Measurements from ENCODE around the gene TNF. TPM values are rescaled to one million over a fixed set of nuclear protein-coding genes. Genes with fewer than 3 reads are reported as not detected.

TNF gene
- total RNA-seq, 1 experiment from 2014 or later = not detected

DNA sequence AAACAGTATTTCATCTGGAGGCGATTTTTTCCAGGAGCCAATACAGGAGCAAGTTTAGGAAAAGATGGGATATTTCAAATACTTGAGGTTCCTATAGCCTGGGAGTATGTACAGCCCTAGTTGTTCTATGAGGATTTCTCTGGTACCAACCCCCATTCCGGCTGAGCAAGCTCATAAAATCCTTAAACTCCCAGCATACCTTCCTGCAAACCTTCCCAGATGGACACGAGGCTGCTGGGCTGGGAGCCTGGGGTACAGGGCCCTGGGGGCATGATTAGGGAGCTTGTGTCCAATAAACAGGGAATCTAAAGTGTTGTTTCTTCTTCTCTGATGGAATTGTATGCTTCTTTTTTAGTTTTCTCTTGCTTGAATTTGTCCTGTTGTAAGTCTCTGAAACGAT, 46.6 kb downstream of the TNF start:
- Histone ChIP-seq H3K79me2 (ENCODE audit: insufficient read depth, low read length) (peaks cover 20% of the 10 kb centered on the region), H2BK5ac (ENCODE audit: insufficient read length, low read length) (no peak overlapping the region), H2BK12ac (ENCODE audit: insufficient read length, low read depth, low read length) (no peak overlapping the region), H4K91ac (ENCODE audit: insufficient read length, low read depth, low read length) (no peak overlapping the region), H3K23ac (ENCODE audit: insufficient read length, low read depth, low read length) (no peak overlapping the region), H2AFZ (ENCODE audit: low read length) (no peak overlapping the region), H3K27me3 (ENCODE audit: insufficient read depth, low read length) (no peaks in the 10 kb centered on the region), H3K9ac (ENCODE audit: extremely low read depth, insufficient read length, low read length) (peak overlapping the region; percentile 91), H3K14ac (ENCODE audit: insufficient read depth, low read length) (no peak overlapping the region), H2BK15ac (ENCODE audit: low read depth, low read length) (no peak overlapping the region), H4K5ac (ENCODE audit: insufficient read length, low read depth, low read length) (no peak overlapping the region), H3T11ph (ENCODE audit: low read length) (no peak overlapping the region), H3K79me1 (ENCODE audit: insufficient read depth, low read depth, low read length, poor library complexity, severe bottlenecking) (peaks cover 4% of the 10 kb centered on the region), H2BK120ac (ENCODE audit: low read depth, low read length, poor library complexity, severe bottlenecking) (no peak overlapping the region), H4K8ac (replicated peaks; ENCODE audit: insufficient read length, low read depth, low read length) (no peak overlapping the region), H3K9me3 (ENCODE audit: control insufficient read depth, low read depth, low read length) (no peaks in the 10 kb centered on the region), H3K4ac (ENCODE audit: low read depth, low read length) (no peak overlapping the region), H3K56ac (ENCODE audit: insufficient read length, low read depth, low read length) (no peak overlapping the region), H3K23me2 (ENCODE audit: insufficient read length, low read depth, low read length, poor library complexity, severe bottlenecking) (peaks cover 8% of the 10 kb centered on the region), H2AK5ac (ENCODE audit: insufficient read length, low read length) (no peak overlapping the region), H3K27ac (ENCODE audit: insufficient read length, low read depth, low read length) (no peak overlapping the region), H3K4me1 (ENCODE audit: insufficient read depth, low read length) (peaks cover 3% of the 10 kb centered on the region; the same call in 1 of the 2 replicates), H2BK20ac (ENCODE audit: low read depth, low read length, poor library complexity, severe bottlenecking) (no peak overlapping the region), H4K20me1 (ENCODE audit: control insufficient read depth, insufficient read depth, insufficient read length) (no peaks in the 10 kb centered on the region), H3K4me2 (ENCODE audit: insufficient read depth, insufficient read length, low read length) (peak overlapping the region; percentile 92), H3K18ac (ENCODE audit: insufficient read length, low read depth, low read length) (no peak overlapping the region)
- DNase-seq = no peak
- Mint-ChIP-seq H3K9me3 (no peaks in the 10 kb centered on the region; a peak in 1 of 5 replicates), H3K27ac (peak overlapping the region; percentile 32 to 99 (median 98); a peak in 6 of 7 replicates), H3K27me3 (ENCODE audit: low read depth) (no peaks in the 10 kb centered on the region), H3K4me1 (peaks cover 14 to 16% of the 10 kb centered on the region in 2 experiments), H3K36me3 (ENCODE audit: insufficient read depth in 1 of 3, low read depth in 3 of 3) (peaks cover 53 to 59% (median 59%) of the 10 kb centered on the region in 3 experiments), H3K4me3 (peak overlapping the region; percentile 93 to 98)
- TF ChIP-seq, protein P1, sequence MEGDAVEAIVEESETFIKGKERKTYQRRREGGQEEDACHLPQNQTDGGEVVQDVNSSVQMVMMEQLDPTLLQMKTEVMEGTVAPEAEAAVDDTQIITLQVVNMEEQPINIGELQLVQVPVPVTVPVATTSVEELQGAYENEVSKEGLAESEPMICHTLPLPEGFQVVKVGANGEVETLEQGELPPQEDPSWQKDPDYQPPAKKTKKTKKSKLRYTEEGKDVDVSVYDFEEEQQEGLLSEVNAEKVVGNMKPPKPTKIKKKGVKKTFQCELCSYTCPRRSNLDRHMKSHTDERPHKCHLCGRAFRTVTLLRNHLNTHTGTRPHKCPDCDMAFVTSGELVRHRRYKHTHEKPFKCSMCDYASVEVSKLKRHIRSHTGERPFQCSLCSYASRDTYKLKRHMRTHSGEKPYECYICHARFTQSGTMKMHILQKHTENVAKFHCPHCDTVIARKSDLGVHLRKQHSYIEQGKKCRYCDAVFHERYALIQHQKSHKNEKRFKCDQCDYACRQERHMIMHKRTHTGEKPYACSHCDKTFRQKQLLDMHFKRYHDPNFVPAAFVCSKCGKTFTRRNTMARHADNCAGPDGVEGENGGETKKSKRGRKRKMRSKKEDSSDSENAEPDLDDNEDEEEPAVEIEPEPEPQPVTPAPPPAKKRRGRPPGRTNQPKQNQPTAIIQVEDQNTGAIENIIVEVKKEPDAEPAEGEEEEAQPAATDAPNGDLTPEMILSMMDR (conservative IDR thresholded peaks at IDR 0.05) = no peak
- WGBS (ENCODE audit: extremely low coverage, insufficient read length, low lambda C conversion rate) = no CpG with 5 or more reads among the region's 4 CpGs
